Mesenchymal stem cell (in vitro differentiated cells and primary cell): ENCODE results near the gene CDYL.

Source experiments
- DNase-seq: peaks from one replicate; pipeline ENCODE4 v3.0.0-alpha.2; 2013
- H2AFZ ChIP-seq: one replicate; pipeline ENCODE4 v1.6.1; 2013; ENCODE audit warnings: low read depth, mild to moderate bottlenecking, control low read depth, inconsistent platforms, low read length, moderate library complexity
- H2AK5ac ChIP-seq: 2 replicates; pipeline ENCODE4 v1.6.1; 2013; ENCODE audit warnings: low read length, moderate library complexity, mild to moderate bottlenecking, inconsistent platforms; ENCODE audit not compliant: severe bottlenecking
- H2BK120ac ChIP-seq: one replicate; pipeline ENCODE4 v1.6.1; 2013; ENCODE audit warnings: low read depth, mild to moderate bottlenecking, inconsistent platforms, low read length, moderate library complexity
- H2BK12ac ChIP-seq, 2 experiments: one replicate each; pipeline ENCODE4 v1.6.1; 2013; ENCODE audit warnings: inconsistent platforms in 2 of 2, low read length in 2 of 2, mild to moderate bottlenecking in 2 of 2, moderate library complexity in 2 of 2, control low read depth in 1 of 2
- H2BK15ac ChIP-seq: one replicate; pipeline ENCODE4 v1.6.1; 2013; ENCODE audit warnings: mild to moderate bottlenecking, low read depth, inconsistent platforms; ENCODE audit not compliant: poor library complexity, severe bottlenecking
- H2BK5ac ChIP-seq: 2 replicates; pipeline ENCODE4 v1.6.1; 2013; ENCODE audit warnings: low read depth, mild to moderate bottlenecking, low read length, control low read depth, inconsistent platforms; ENCODE audit not compliant: poor library complexity, severe bottlenecking
- H3K14ac ChIP-seq, 2 experiments: one replicate each; pipeline ENCODE4 v1.6.1; 2013; ENCODE audit warnings: inconsistent platforms in 2 of 2, low read length in 2 of 2, control low read depth in 1 of 2, mild to moderate bottlenecking in 1 of 2, moderate library complexity in 1 of 2
- H3K18ac ChIP-seq, 2 experiments: one replicate each; pipeline ENCODE4 v1.6.1; 2013; ENCODE audit warnings: inconsistent platforms in 2 of 2, low read length in 2 of 2, control low read depth in 1 of 2, low read depth in 1 of 2, mild to moderate bottlenecking in 1 of 2
- H3K23ac ChIP-seq, 2 experiments: one replicate each; pipeline ENCODE4 v1.6.1; 2013; ENCODE audit warnings: inconsistent platforms in 2 of 2, low read length in 2 of 2, mild to moderate bottlenecking in 2 of 2, moderate library complexity in 2 of 2, control low read depth in 1 of 2
- H3K27ac ChIP-seq: 2 replicates; pipeline ENCODE4 v1.5.1; 2013; ENCODE audit warnings: mild to moderate bottlenecking, moderate library complexity, low read length, control low read depth, inconsistent platforms; ENCODE audit not compliant: poor library complexity, severe bottlenecking
- H3K27me3 ChIP-seq, 2 experiments: 2 replicates each; pipeline versions ENCODE4 v1.6.1 to v1.7.0; 2013; ENCODE audit warnings: low read length in 2 of 2, mild to moderate bottlenecking in 2 of 2, moderate library complexity in 2 of 2, control low read depth in 1 of 2, inconsistent platforms in 1 of 2; ENCODE audit not compliant: control insufficient read depth in 1 of 2, insufficient read depth in 1 of 2
- H3K36me3 ChIP-seq, 2 experiments: 2 replicates each; pipeline versions ENCODE4 v1.6.1 to v1.7.0; 2013; ENCODE audit warnings: low read length in 2 of 2, control low read depth in 1 of 2, inconsistent platforms in 1 of 2, low read depth in 1 of 2, mild to moderate bottlenecking in 1 of 2; ENCODE audit not compliant: insufficient read depth in 2 of 2, control insufficient read depth in 1 of 2
- H3K4ac ChIP-seq, 2 experiments: one replicate each; pipeline ENCODE4 v1.6.1; 2013; ENCODE audit warnings: inconsistent platforms in 2 of 2, low read length in 2 of 2, mild to moderate bottlenecking in 2 of 2, moderate library complexity in 2 of 2, control low read depth in 1 of 2, low read depth in 1 of 2
- H3K4me1 ChIP-seq: 2 replicates; pipeline ENCODE4 v1.6.1; 2013; ENCODE audit warnings: low read depth, low read length, control low read depth; ENCODE audit not compliant: control insufficient read depth, insufficient read depth
- H3K4me2 ChIP-seq: 2 replicates; pipeline ENCODE4 v1.6.1; 2013; ENCODE audit warnings: low read length, mild to moderate bottlenecking, inconsistent platforms; ENCODE audit not compliant: poor library complexity, severe bottlenecking
- H3K4me3 ChIP-seq, 2 experiments: 2 replicates each; pipeline versions ENCODE4 v1.5.1 to v1.7.0; 2013; ENCODE audit warnings: low read length in 2 of 2, mild to moderate bottlenecking in 2 of 2, control low read depth in 1 of 2, low read depth in 1 of 2; ENCODE audit not compliant: insufficient read depth in 1 of 2
- H3K79me1 ChIP-seq: replicated peaks from 2 replicates; pipeline ENCODE4 v1.6.1; 2013; ENCODE audit warnings: mild to moderate bottlenecking, control low read depth, low read length, inconsistent platforms; ENCODE audit not compliant: poor library complexity, severe bottlenecking
- H3K9ac ChIP-seq: 2 replicates; pipeline ENCODE4 v1.7.0; 2013; ENCODE audit warnings: mild to moderate bottlenecking, low read length, moderate library complexity
- H3K9me3 ChIP-seq: 2 replicates; pipeline ENCODE4 v1.7.0; 2013; ENCODE audit warnings: mild to moderate bottlenecking, low read length; ENCODE audit not compliant: control insufficient read depth
- H4K8ac ChIP-seq: one replicate; pipeline ENCODE4 v1.6.1; 2013; ENCODE audit warnings: inconsistent platforms, mild to moderate bottlenecking, low read length, moderate library complexity
- H4K91ac ChIP-seq: one replicate; pipeline ENCODE4 v1.6.1; 2013; ENCODE audit warnings: mild to moderate bottlenecking, low read length, inconsistent platforms
- WGBS: methylation state at CpG from one replicate; pipeline ENCODE4 v1.1.7; 2013; ENCODE audit warnings: mixed read lengths; 5-methylcytosine and 5-hydroxymethylcytosine counted together

CDYL gene

DNA sequence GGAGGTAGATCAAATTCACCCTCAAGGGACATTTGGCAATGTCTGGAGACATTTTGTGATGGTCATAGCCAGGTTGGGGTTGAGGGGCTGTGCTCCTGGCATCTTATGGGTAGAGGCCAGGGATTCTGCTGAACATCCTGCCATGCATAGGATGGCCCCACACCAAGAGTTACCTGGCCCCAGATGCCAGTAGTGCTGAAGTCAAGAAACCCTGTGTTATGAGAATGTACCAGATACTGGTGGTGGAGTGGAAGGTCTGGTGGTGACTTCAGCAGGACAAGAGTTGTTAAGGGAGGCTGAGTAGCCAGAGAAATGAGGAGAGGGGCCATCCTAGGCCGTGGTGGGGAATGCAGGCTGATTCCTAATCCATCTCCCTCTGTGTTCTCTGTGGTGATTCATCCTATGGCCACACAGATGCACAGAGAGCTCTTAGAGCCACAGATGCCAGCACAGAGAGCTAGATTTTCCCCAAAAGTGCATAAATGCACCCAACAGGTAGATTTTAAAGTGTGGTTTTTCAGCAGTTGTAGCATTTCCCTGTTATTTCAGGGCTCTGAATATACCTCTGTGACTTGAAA, 43.6 kb downstream of the CDYL start:
- no peak overlapping the region for H3K4me2 ChIP-seq
- no peak overlapping the region for H2BK12ac ChIP-seq
- no CpG with 5 or more reads among the region's 1 CpG for WGBS

DNA sequence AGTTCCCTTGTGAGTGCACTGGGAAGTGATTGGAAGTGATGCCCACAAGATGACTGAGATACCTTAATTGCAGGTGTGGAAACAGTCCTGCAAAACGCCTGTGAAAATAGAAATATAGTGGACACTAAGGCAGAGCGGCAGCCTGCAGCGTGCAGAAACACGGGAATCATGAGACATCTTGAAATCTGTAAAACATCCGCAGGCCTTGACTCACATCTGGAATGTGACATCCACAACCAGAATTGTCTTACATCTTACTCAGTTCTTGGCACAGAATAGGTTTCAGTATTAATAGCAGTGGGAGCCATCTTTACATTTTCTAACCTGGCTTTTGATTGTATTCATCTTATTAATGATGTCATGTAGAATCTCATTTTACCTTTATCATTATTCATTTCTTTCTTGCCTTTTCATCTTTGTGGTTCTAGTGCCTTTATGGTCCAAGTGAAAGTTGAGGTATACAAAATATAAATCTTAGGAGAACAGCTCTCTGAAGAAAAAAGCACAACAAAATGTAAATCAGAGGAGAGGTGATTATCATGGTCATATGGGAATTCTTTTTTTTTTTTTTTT, 44.6 kb downstream of the CDYL start:
- no peak overlapping the region for H4K8ac ChIP-seq
- peak overlapping the region; percentile 55 for H3K9ac ChIP-seq
- H3K4me1 ChIP-seq: peaks cover 1% of the 10 kb centered on the region
- H3K9me3 ChIP-seq: peaks cover 1% of the 10 kb centered on the region
- no peak overlapping the region for H3K23ac ChIP-seq
- H2BK12ac ChIP-seq: no peak overlapping the region
- H2BK5ac ChIP-seq: no peak overlapping the region
- no peak overlapping the region for H3K18ac ChIP-seq
- H3K4ac ChIP-seq: no peak overlapping the region
- H3K4me3 ChIP-seq: peak overlapping the region in 1 of 2 experiments; percentile 55
- no peak overlapping the region for H3K4me2 ChIP-seq
- DNase-seq: no peak
- H3K36me3 ChIP-seq: no peaks in the 10 kb centered on the region
- no peak overlapping the region for H2AK5ac ChIP-seq
- H2BK120ac ChIP-seq: no peak overlapping the region
- H3K27ac ChIP-seq: no peak overlapping the region
- no peaks in the 10 kb centered on the region for H3K27me3 ChIP-seq
- H3K14ac ChIP-seq: no peak overlapping the region
- peaks cover 25% of the 10 kb centered on the region for H3K79me1 ChIP-seq
- 98% methylated on average over 5 of the region's 5 CpGs for WGBS
- no peak overlapping the region for H2BK15ac ChIP-seq
- H2AFZ ChIP-seq: no peak overlapping the region
- no peak overlapping the region for H4K91ac ChIP-seq

More for the DNA sequence above, 43.6 kb downstream of the CDYL start:
- H2BK15ac ChIP-seq: no peak overlapping the region
- peak overlapping the region in 1 of 2 experiments; percentile 23 for H3K23ac ChIP-seq
- H3K4ac ChIP-seq: no peak overlapping the region
- peaks cover 24% of the 10 kb centered on the region for H3K79me1 ChIP-seq
- H3K27ac ChIP-seq: no peak overlapping the region
- H2BK5ac ChIP-seq: no peak overlapping the region
- peaks cover 1% of the 10 kb centered on the region for H3K4me1 ChIP-seq
- H3K18ac ChIP-seq: no peak overlapping the region
- no peak overlapping the region for H4K91ac ChIP-seq
- H2BK120ac ChIP-seq: no peak overlapping the region
- H3K27me3 ChIP-seq: no peaks in the 10 kb centered on the region
- no peak overlapping the region for H2AK5ac ChIP-seq
- H3K9ac ChIP-seq: peak overlapping the region; percentile 55
- H3K14ac ChIP-seq: no peak overlapping the region
- H2AFZ ChIP-seq: no peak overlapping the region
- no peak for DNase-seq
- no peak overlapping the region for H4K8ac ChIP-seq
- no peaks in the 10 kb centered on the region for H3K36me3 ChIP-seq
- H3K9me3 ChIP-seq: no peaks in the 10 kb centered on the region
- no peak overlapping the region for H3K4me3 ChIP-seq

DNA sequence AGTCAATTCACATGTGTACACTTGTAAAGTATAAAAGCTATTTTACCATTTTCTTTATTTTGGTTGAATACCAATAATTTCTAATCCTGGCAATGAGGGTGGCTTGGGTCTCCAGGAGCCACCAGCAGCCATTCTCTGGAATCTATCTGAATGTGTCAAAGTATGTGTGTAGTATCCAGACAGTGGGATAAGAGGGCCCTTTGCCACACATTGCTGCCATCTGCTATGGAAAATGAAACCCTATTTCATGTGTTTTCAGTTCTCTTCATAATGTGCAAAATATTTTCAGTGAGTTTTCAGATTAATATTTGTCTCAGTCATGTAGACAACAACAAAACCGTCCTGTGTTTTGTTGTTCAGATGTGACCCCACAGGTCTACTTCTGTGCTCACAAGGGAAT, 46.3 kb downstream of the CDYL start:
- no peak overlapping the region for H2AFZ ChIP-seq
- no peaks in the 10 kb centered on the region for H3K36me3 ChIP-seq
- no peak overlapping the region for H3K14ac ChIP-seq
- no peaks in the 10 kb centered on the region for H3K4me1 ChIP-seq
- H3K9ac ChIP-seq: no peak overlapping the region
- H3K4ac ChIP-seq: no peak overlapping the region
- no peak overlapping the region for H3K23ac ChIP-seq
- peaks cover 11% of the 10 kb centered on the region for H3K9me3 ChIP-seq
- H2AK5ac ChIP-seq: no peak overlapping the region
- peaks cover 21% of the 10 kb centered on the region for H3K79me1 ChIP-seq
- no peak overlapping the region for H4K8ac ChIP-seq
- H2BK12ac ChIP-seq: no peak overlapping the region
- H3K4me3 ChIP-seq: no peak overlapping the region
- WGBS: 100% methylated on average over 1 of the region's 1 CpG
- no peak overlapping the region for H3K27ac ChIP-seq
- H3K18ac ChIP-seq: no peak overlapping the region
- H2BK5ac ChIP-seq: no peak overlapping the region
- H3K27me3 ChIP-seq: no peaks in the 10 kb centered on the region
- H4K91ac ChIP-seq: no peak overlapping the region
- no peak overlapping the region for H2BK15ac ChIP-seq
- DNase-seq: no peak
- H2BK120ac ChIP-seq: no peak overlapping the region
- H3K4me2 ChIP-seq: no peak overlapping the region

DNA sequence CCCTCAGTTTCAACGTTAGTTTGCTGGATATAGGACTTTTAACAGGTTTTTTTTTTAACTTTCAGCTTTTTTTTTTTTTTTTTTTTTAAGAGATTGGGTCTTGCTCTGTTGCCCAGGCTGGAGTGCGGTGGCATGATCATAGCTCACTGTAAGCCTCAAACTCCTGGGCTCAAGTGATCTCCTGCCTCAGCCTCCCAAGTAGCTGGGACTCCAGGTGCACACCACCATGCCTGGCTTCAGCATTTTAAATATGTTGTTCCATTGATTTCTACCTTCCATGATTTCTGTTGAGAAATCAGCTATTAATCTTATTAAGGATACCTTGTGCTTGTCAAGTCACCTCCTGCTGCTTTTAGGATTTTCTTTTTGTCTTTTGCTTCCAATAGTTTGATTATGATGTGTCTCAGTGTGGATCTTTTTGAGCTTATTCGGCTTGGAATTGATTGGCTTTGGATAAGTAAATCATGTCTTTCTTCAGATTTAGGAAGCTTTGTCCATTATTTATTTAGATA, 52.0 kb downstream of the CDYL start:
- Histone ChIP-seq H2BK5ac (no peak overlapping the region), H4K8ac (no peak overlapping the region), H2AK5ac (no peak overlapping the region), H2AFZ (no peak overlapping the region), H2BK15ac (no peak overlapping the region), H3K4me1 (no peaks in the 10 kb centered on the region), H4K91ac (no peak overlapping the region), H3K9ac (no peak overlapping the region), H3K23ac (no peak overlapping the region), H3K27ac (no peak overlapping the region), H3K4me2 (no peak overlapping the region), H3K9me3 (peaks cover 38% of the 10 kb centered on the region), H3K4ac (no peak overlapping the region), H3K14ac (no peak overlapping the region), H2BK120ac (no peak overlapping the region), H3K27me3 (no peaks in the 10 kb centered on the region), H3K79me1 (peaks cover 11% of the 10 kb centered on the region), H3K18ac (no peak overlapping the region), H3K36me3 (no peaks in the 10 kb centered on the region), H2BK12ac (no peak overlapping the region), H3K4me3 (peak overlapping the region in 1 of 2 experiments; percentile 19)
- WGBS: 90% methylated on average over 1 of the region's 3 CpGs
- no peak for DNase-seq
